AG04450 (cell line): ENCODE results near the gene ATL1. TPM values are rescaled to one million over a fixed set of nuclear protein-coding genes. Genes with fewer than 3 reads are reported as not detected.

ENCODE experiments used
- CTCF ChIA-PET: fragments of 300-600, 350-600 bp; formaldehyde crosslinking; extraction: SDS; loops from one replicate; lab custom pipeline; 2022; ENCODE audit warnings: antibody characterized with exemption, inconsistent platforms; lab: Charles Lee
- POLR2A ChIA-PET: fragments of 350-600 bp; formaldehyde crosslinking; extraction: SDS; loops from one replicate; lab custom pipeline; 2021; ENCODE audit warnings: antibody characterized with exemption, inconsistent platforms; lab: Yijun Ruan, JAX
- DNase-seq: peaks from one replicate; pipeline ENCODE4 v3.0.0-alpha.2; 2011; ENCODE audit warnings: low read depth, low spot score
- H3K27ac ChIP-seq: one replicate; pipeline ENCODE4 v1.5.1; 2012; ENCODE audit warnings: low read depth, low read length, control low read depth
- H3K27me3 ChIP-seq: one replicate; pipeline ENCODE4 v1.6.0; 2012; ENCODE audit warnings: low read length; ENCODE audit not compliant: control insufficient read depth, insufficient read depth
- H3K4me3 ChIP-seq: 2 replicates; pipeline ENCODE4 v1.5.1; 2011; ENCODE audit warnings: mild to moderate bottlenecking, low read depth, low read length, control low read depth
- H3K9me3 ChIP-seq: 2 replicates; pipeline ENCODE4 v1.5.1; 2012; ENCODE audit warnings: low read length; ENCODE audit not compliant: control insufficient read depth, insufficient read depth
- polyA plus RNA-seq: library from polyadenylated mRNA; depleted of rRNA; stranded (reverse); fragments of >200 nt; gene quantifications from 2 replicates; pipeline ENCODE4 v1.2.3, GENCODE V29; 2011
- TF ChIP-seq, protein P1 (sequence below): IDR thresholded peaks from 2 replicates; pipeline ENCODE4 v1.5.1; 2011; ENCODE audit warnings: low read depth, low read length, control low read depth, inconsistent platforms

The ATL1 gene
- polyA plus RNA-seq, 1 experiment = 11.5 TPM

DNA sequence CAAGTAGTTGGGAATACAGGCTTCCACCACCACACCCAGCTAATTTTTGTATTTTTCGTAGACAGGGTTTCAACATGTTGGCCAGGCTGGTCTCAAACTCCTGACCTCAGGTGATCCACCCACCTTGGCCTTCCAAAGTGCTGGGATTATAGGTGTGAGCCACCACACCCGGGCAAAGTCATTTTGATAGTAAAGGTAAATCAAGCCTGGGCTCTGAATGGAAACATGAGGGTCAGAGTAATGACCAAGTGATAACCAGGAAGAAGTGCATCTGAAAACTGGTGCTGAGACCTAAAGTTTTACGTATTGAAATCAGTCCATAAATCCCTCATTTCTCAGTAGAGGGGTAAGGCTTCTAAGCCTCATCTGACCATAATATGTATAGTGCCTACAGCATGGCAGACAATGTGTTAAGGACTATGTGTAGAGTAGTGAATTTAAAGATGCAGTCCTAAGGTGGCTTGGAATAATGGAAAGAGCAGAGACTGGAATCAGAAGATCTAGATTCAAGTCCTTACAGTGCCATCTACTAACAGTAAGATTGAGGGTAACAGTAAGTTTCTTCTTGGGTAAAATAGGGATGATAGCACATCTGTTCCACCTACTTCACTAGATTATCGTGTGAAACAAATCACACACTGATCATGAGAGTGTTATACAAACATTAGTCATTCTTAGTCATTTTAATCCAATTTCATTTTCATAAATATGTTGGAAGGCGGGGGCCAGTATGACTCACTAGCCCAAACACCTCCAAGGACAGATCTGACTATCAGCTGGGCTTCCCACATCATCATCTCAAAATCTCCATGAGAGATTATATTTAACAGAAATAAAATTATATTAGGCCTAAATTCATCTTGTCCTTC lies 38.8 kb upstream of the ATL1 start:
- CTCF ChIA-PET = no interaction called here
- POLR2A ChIA-PET = no interaction called here
- DNase-seq = peak; percentile 54
- peak overlapping the region; percentile 42 for H3K27ac ChIP-seq
- H3K4me3 ChIP-seq = no peak overlapping the region
- no peaks in the 10 kb centered on the region for H3K9me3 ChIP-seq
- TF ChIP-seq, protein P1, sequence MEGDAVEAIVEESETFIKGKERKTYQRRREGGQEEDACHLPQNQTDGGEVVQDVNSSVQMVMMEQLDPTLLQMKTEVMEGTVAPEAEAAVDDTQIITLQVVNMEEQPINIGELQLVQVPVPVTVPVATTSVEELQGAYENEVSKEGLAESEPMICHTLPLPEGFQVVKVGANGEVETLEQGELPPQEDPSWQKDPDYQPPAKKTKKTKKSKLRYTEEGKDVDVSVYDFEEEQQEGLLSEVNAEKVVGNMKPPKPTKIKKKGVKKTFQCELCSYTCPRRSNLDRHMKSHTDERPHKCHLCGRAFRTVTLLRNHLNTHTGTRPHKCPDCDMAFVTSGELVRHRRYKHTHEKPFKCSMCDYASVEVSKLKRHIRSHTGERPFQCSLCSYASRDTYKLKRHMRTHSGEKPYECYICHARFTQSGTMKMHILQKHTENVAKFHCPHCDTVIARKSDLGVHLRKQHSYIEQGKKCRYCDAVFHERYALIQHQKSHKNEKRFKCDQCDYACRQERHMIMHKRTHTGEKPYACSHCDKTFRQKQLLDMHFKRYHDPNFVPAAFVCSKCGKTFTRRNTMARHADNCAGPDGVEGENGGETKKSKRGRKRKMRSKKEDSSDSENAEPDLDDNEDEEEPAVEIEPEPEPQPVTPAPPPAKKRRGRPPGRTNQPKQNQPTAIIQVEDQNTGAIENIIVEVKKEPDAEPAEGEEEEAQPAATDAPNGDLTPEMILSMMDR = no peak
- no peaks in the 10 kb centered on the region for H3K27me3 ChIP-seq

DNA sequence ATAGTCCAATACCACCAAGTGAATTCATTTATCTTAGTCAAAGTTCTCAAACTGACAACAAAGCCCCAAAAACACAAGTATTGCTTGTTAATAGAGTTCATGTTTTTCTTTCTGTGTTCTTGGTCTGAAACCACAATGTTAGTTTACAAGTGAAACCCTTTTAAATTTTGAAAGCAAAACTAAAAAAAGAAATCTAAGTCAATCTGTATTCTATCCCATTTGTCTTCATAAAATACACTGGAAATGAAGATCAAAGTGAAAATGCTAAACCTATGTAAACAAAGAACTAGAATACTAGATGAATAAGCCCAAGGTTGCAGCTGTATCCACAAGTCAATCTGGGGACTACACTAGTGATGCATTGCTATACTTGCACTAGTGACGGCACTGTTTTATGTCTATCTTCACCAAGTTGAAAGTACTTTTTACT lies 38.0 kb upstream of the ATL1 start:
- POLR2A ChIA-PET = no interaction called here
- no peak overlapping the region for H3K27ac ChIP-seq

DNA sequence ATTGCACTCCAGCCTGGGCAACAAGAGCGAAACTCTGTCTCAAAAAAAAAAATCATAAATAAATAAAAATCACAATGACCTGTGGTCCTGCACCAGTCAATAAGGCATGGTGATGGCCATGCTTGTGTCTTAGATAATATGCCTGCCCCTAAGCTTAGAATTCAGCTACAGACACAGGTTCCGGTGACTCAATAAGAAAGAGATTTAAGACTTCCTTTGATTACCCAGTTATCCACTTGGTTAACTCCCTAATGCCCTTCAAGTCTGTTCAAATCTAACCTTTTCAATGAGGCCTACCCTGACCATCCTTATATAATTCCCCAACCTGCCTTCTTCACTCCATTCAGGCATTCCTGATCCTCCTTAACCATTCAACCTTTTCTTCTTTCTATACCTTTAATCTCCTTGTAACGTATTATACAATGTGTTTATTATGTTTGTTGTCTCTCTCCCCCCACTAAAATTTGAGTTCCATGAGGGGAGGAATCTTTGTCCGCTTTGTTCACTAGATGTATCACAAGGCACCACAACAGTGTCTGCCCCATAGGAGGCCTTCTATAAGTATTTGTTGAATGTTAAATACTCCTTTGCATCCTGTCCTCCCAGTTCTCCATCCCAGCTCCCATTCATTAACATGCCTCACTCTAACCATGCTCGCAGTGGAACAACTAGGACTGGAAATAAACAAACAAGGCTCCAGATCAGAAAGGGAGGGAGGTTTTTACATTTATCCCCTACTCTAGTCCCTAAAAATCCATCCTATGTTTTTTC lies 36.5 kb upstream of the ATL1 start:
- ChIA-PET CTCF (no interaction called here), POLR2A (no interaction called here)
- Histone ChIP-seq H3K4me3 (no peak overlapping the region), H3K27me3 (no peaks in the 10 kb centered on the region), H3K9me3 (no peaks in the 10 kb centered on the region), H3K27ac (no peak overlapping the region)
- TF ChIP-seq, protein P1 = no peak
- DNase-seq = no peak

More for the DNA sequence above, 38.0 kb upstream of the ATL1 start:
- Histone ChIP-seq H3K4me3 (no peak overlapping the region; the same call in 1 of the 2 replicates), H3K9me3 (no peaks in the 10 kb centered on the region), H3K27me3 (no peaks in the 10 kb centered on the region)
- CTCF ChIA-PET = interaction anchor here (0.9 kb wide), 1 partner anchor 204 kb away, joined by 3 read pairs; no protein-coding TSS in a partner anchor
- TF ChIP-seq, protein P1 = no peak
- DNase-seq = no peak

DNA sequence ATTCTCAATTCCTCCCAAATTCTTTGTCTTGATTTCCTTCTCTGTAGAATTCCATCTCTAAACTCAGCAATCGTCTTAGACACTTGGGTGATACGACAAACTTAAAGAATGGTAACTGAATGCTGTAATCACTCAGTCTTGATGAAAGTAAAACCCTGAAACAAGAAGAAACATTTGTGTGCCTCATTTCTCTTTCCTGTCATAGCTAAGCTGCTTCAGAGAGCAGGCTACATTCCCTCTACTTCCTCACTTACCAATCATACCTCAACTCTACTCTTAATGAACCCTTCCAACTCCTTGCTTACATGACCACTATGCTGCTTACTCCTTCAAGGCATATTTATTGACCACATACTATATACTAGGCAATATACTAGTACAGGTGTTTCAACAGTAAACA lies 35.9 kb upstream of the ATL1 start:
- ChIA-PET CTCF (no interaction called here), POLR2A (no interaction called here)
- H3K27ac ChIP-seq = no peak overlapping the region

More for the DNA sequence above, 35.9 kb upstream of the ATL1 start:
- no peak overlapping the region for H3K4me3 ChIP-seq
- TF ChIP-seq, protein P1 = no peak
- no peaks in the 10 kb centered on the region for H3K27me3 ChIP-seq
- H3K9me3 ChIP-seq = no peaks in the 10 kb centered on the region
- DNase-seq = no peak
